ENCODE data around the gene COG7. TPM values are rescaled to one million over a fixed set of nuclear protein-coding genes. Genes with fewer than 3 reads are reported as not detected.
"Not testable (repeated sequence)": the region's sequence is repeated elsewhere in the genome, so short reads cannot be mapped to it uniquely, and the experiment has no call there.

COG7 gene
- polyA plus RNA-seq, 1 experiment = 31.2 TPM

DNA sequence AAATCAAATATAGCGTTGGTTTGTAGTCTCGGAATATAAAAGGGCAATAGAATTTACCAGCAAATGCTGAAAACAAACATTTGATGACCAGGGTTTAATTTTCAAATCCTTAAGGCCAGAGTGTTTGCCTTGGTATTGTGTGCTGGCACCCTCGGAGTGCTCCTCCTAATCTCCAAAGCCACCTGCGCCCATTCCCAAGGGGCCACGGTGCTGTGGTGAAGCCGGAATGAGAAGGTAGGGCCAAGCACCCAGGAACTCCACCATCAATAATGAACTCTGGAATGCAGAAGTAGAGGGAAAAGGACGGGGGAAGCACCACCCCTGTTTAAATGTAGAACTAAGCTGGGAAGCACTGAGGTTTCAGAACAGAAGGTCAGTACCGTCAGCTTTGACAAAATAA, 51.9 kb downstream of the COG7 start:
- no peak overlapping the region for H3K4me3 ChIP-seq (ENCODE audit: low read depth, low read length)
- peaks cover 22% of the 10 kb centered on the region for H3K36me3 ChIP-seq (ENCODE audit: control insufficient read depth, insufficient read depth, low read length)
- TF ChIP-seq CTCF (IDR thresholded peaks at IDR 0.05; ENCODE audit: insufficient read depth, low read depth, low read length) = no peak
- no peaks in the 10 kb centered on the region for H3K27me3 ChIP-seq (ENCODE audit: control insufficient read depth, insufficient read depth, low read length)
- CTCF ChIA-PET = no interaction called here
- POLR2A ChIA-PET = no interaction called here
- no peak for DNase-seq (ENCODE audit: low read depth)

GRCh38 chr16:23400447-23400846, 52.5 kb downstream of the COG7 start:
- H3K27me3 ChIP-seq (ENCODE audit: control insufficient read depth, insufficient read depth, low read length); H3K4me3 ChIP-seq (ENCODE audit: low read depth, low read length); POLR2A ChIA-PET; DNase-seq (ENCODE audit: low read depth); CTCF ChIA-PET: not testable (repeated sequence)
- H3K36me3 ChIP-seq (ENCODE audit: control insufficient read depth, insufficient read depth, low read length) = peaks cover 26% of the 10 kb centered on the region

GRCh38 chr16:23398987-23399805, 53.8 kb downstream of the COG7 start:
- DNase-seq (ENCODE audit: low read depth) = no peak
- CTCF ChIA-PET = interaction anchor here (0.5 to 1.5 kb wide), 4 partner anchors 8 to 71 kb away, joined by 3 to 6 read pairs (median 4); no protein-coding TSS in a partner anchor

DNA sequence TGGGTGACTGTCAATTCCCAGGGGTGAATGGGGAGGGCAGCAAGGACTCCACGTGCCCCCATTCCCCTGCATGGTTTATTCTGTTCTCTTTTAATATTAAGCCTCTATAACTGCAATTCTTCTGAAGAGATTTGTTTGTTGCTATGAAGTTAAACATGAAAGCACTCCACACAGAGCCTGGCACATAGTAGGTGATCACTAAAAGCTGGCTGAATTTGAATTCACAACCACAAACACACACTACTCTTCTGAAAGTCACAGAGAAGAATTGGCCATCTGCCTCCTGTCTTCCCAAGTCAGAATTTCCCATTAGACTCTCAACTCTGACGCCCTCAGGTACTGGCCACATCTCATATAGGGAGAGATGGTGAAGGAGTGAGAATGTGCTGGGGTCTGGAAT, 55.5 kb downstream of the COG7 start:
- ChIA-PET CTCF (no interaction called here), POLR2A (no interaction called here)
- Histone ChIP-seq H3K36me3 (ENCODE audit: control insufficient read depth, insufficient read depth, low read length) (peaks cover 21% of the 10 kb centered on the region), H3K27me3 (ENCODE audit: control insufficient read depth, insufficient read depth, low read length) (no peaks in the 10 kb centered on the region), H3K4me3 (ENCODE audit: low read depth, low read length) (no peak overlapping the region)
- no peak for TF ChIP-seq CTCF (IDR thresholded peaks at IDR 0.05; ENCODE audit: insufficient read depth, low read depth, low read length)
- DNase-seq (ENCODE audit: low read depth) = no peak

More at GRCh38 chr16:23398987-23399805, 53.8 kb downstream of the COG7 start:
- POLR2A ChIA-PET = interaction anchor here (0.6 kb wide), 1 partner anchor 112 kb away, joined by 8 read pairs; no protein-coding TSS in a partner anchor
- TF ChIP-seq CTCF (IDR thresholded peaks at IDR 0.05; ENCODE audit: insufficient read depth, low read depth, low read length) = no peak
- no peaks in the 10 kb centered on the region for H3K27me3 ChIP-seq (ENCODE audit: control insufficient read depth, insufficient read depth, low read length)
- no peak overlapping the region for H3K4me3 ChIP-seq (ENCODE audit: low read depth, low read length)
- peaks cover 25% of the 10 kb centered on the region for H3K36me3 ChIP-seq (ENCODE audit: control insufficient read depth, insufficient read depth, low read length)

DNA sequence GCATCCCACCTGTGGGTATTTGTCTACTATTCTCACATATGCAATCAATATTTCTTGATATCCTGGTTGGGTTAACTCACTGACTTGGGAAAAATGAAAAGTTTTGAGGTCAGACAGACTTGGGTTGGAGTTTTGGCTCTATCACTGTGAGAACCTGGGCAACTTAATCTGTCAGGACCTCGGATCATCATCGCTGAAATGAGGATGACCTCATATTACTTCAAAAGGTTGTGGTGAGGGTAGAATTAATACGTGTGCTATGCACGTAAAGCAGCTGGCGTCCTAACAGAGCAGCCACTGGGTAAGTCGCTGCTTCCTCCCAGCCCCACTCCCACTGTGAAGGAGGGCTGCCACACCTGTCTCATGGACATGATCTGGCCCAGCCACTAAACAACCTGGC, 57.3 kb downstream of the COG7 start:
- POLR2A ChIA-PET = no interaction called here
- no peak for DNase-seq (ENCODE audit: low read depth)
- Histone ChIP-seq H3K27me3 (ENCODE audit: control insufficient read depth, insufficient read depth, low read length) (no peaks in the 10 kb centered on the region), H3K4me3 (ENCODE audit: low read depth, low read length) (no peak overlapping the region), H3K36me3 (ENCODE audit: control insufficient read depth, insufficient read depth, low read length) (peaks cover 23% of the 10 kb centered on the region)
- CTCF ChIA-PET = no interaction called here
- no peak for TF ChIP-seq CTCF (IDR thresholded peaks at IDR 0.05; ENCODE audit: insufficient read depth, low read depth, low read length)

All from BJ (cell line).